DOHH2 (cell line): ENCODE data around the gene KCNAB1.

Experiments
- EZH2phosphoT487 ChIP-seq: fragments of 200-600 bp; sonication (generic); IDR thresholded peaks from 2 replicates; pipeline ENCODE4 v1.6.1; 2017; ENCODE audit warnings: borderline replicate concordance, mild to moderate bottlenecking, antibody characterized with exemption, low read length, moderate library complexity, mixed read lengths
- TF ChIP-seq, protein P1 (sequence below): fragments of 200-600 bp; sonication (generic); IDR thresholded peaks from one replicate; pipeline ENCODE4 v1.5.1; 2014; ENCODE audit warnings: antibody characterized with exemption, mild to moderate bottlenecking, low read depth, low read length; ENCODE audit not compliant: poor library complexity, severe bottlenecking

DNA sequence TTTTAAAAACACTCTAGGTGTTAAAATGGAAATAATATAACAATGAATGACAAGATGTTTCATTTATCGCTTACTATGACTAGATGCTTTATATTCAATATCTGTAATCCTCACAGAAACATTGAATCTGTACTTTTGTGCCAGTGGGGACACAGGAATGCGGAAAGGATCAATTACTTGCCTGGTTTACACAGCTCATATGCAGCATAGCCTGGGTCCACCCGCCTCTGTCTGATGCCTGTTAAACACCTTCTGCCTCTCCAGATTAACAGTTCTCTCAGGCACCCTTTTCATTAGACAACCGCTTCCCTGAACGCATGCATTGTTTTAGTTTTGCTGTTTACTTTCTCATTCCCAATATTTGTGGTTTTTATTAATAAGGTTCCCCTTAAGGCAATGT lies 12.9 kb upstream of the KCNAB1 start:
- TF ChIP-seq, protein P1, sequence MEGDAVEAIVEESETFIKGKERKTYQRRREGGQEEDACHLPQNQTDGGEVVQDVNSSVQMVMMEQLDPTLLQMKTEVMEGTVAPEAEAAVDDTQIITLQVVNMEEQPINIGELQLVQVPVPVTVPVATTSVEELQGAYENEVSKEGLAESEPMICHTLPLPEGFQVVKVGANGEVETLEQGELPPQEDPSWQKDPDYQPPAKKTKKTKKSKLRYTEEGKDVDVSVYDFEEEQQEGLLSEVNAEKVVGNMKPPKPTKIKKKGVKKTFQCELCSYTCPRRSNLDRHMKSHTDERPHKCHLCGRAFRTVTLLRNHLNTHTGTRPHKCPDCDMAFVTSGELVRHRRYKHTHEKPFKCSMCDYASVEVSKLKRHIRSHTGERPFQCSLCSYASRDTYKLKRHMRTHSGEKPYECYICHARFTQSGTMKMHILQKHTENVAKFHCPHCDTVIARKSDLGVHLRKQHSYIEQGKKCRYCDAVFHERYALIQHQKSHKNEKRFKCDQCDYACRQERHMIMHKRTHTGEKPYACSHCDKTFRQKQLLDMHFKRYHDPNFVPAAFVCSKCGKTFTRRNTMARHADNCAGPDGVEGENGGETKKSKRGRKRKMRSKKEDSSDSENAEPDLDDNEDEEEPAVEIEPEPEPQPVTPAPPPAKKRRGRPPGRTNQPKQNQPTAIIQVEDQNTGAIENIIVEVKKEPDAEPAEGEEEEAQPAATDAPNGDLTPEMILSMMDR = no peak
- no peak for TF ChIP-seq EZH2phosphoT487
